A549 (cell line): ENCODE data around the gene PDZD2. TPM values are rescaled to one million over a fixed set of nuclear protein-coding genes. Genes with fewer than 3 reads are reported as not detected.

Experiments
- ATAC-seq, 2 experiments: fragments of 200-7000 bp in 1 of 2; fragments of >200 bp in 1 of 2; cut with Nextera tagmentation in 1 of 2; cut with Tn5 transposase in 1 of 2; 3 replicates each; pipeline versions ENCODE4 v1.8.0 to v1.9.1; 2018 to 2020; ENCODE audit warnings: mild to moderate bottlenecking in 1 of 2, moderate library complexity in 1 of 2
- CTCF ChIA-PET: fragments of 300-600 bp; sonication (Branson Sonifier 250); formaldehyde crosslinking; extraction: SDS; loops from one replicate; lab custom pipeline; 2021; ENCODE audit warnings: antibody characterized with exemption, inconsistent platforms; lab: Yijun Ruan, JAX
- POLR2A ChIA-PET: fragments of 350-600 bp; formaldehyde crosslinking; extraction: SDS; loops from one replicate; lab custom pipeline; 2021; ENCODE audit warnings: antibody characterized with exemption, inconsistent platforms; lab: Yijun Ruan, JAX
- DNase-seq, 2 experiments: peaks; one replicate each; pipeline versions ENCODE4 v3.0.0 to v3.0.0-alpha.2; 2011 to 2016; ENCODE audit warnings: low read depth in 1 of 2, low spot score in 1 of 2
- FAIRE-seq: peaks from 2 replicates; lab custom pipeline; 2011; peaks lifted over from hg19 to GRCh38; lab: Jason Lieb, UNC
- H3K27ac ChIP-seq, 2 experiments: fragments of >200 bp; sonication (Bioruptor Twin); formaldehyde crosslinking; 3 replicates each; pipeline ENCODE4 v1.5.1; 2016 to 2017
- H3K4me1 ChIP-seq: fragments of >200 bp; sonication (Bioruptor Twin); formaldehyde crosslinking; 3 replicates; pipeline ENCODE4 v1.6.1; 2016
- H3K4me2 ChIP-seq: fragments of >200 bp; sonication (Bioruptor Twin); formaldehyde crosslinking; 3 replicates; pipeline ENCODE4 v1.6.1; 2016
- H3K4me3 ChIP-seq: fragments of >200 bp; sonication (Bioruptor Twin); formaldehyde crosslinking; 3 replicates; pipeline ENCODE4 v1.5.1; 2016
- H3K9me3 ChIP-seq: fragments of >200 bp; sonication (Bioruptor Twin); formaldehyde crosslinking; 3 replicates; pipeline ENCODE4 v1.6.1; 2016
- CEBPB ChIP-seq, 2 experiments: fragments of >200 bp in 1 of 2; sonication (Bioruptor Twin) in 1 of 2; formaldehyde crosslinking in 1 of 2; IDR thresholded peaks; 2 replicates each; pipeline ENCODE4 v1.6.1; 2012 to 2016
- E2F6 ChIP-seq: IDR thresholded peaks from 2 replicates; pipeline ENCODE4 v1.6.1; 2012; ENCODE audit warnings: low read depth, borderline replicate concordance
- EHF ChIP-seq: fragments of 250-450 bp; sonication (Bioruptor Pico); IDR thresholded peaks from 2 replicates; pipeline ENCODE4 v1.5.0; 2020; ENCODE audit warnings: mild to moderate bottlenecking
- EHMT2 ChIP-seq: fragments of 200-600 bp; sonication (generic); IDR thresholded peaks from 2 replicates; pipeline ENCODE4 v1.6.1; 2016; ENCODE audit warnings: antibody characterized with exemption, low read depth, mild to moderate bottlenecking, moderate library complexity
- HDAC2 ChIP-seq: fragments of 200-600 bp; sonication (generic); IDR thresholded peaks from 2 replicates; pipeline ENCODE4 v1.6.1; 2016
- HES2 ChIP-seq: fragments of >200 bp; sonication (Bioruptor Twin); formaldehyde crosslinking; IDR thresholded peaks from 2 replicates; pipeline ENCODE4 v1.6.1; 2016
- HOXB13 ChIP-seq: fragments of 250-450 bp; sonication (Bioruptor Pico); IDR thresholded peaks from 2 replicates; pipeline ENCODE4 v1.5.0; 2020; ENCODE audit warnings: low read depth, mild to moderate bottlenecking, moderate library complexity
- KDM1A ChIP-seq: fragments of 200-600 bp; sonication (generic); IDR thresholded peaks from 2 replicates; pipeline ENCODE4 v1.6.1; 2016; ENCODE audit warnings: low read depth, mild to moderate bottlenecking
- KDM5A ChIP-seq: fragments of 200-600 bp; sonication (generic); IDR thresholded peaks from 2 replicates; pipeline ENCODE4 v1.6.1; 2016; ENCODE audit warnings: antibody characterized with exemption, mild to moderate bottlenecking
- MAFK ChIP-seq: fragments of 450-650 bp; IDR thresholded peaks from 2 replicates; pipeline ENCODE4 v1.6.1; 2014; ENCODE audit not compliant: partially characterized antibody
- MAZ ChIP-seq: fragments of 150-350 bp; IDR thresholded peaks from 2 replicates; pipeline ENCODE4 v1.6.1; 2014; ENCODE audit warnings: antibody characterized with exemption, low read depth, low read length, borderline replicate concordance
- MYC ChIP-seq: IDR thresholded peaks from 2 replicates; pipeline ENCODE4 v1.6.1; 2012; ENCODE audit warnings: mild to moderate bottlenecking, inconsistent platforms, low read length, improper control_type of control experiment, borderline replicate concordance
- NFE2L2 ChIP-seq: fragments of 150-350 bp; conservative IDR thresholded peaks from 2 replicates; pipeline ENCODE4 v1.6.1; 2014; ENCODE audit warnings: low read length
- PBX3 ChIP-seq: IDR thresholded peaks from 2 replicates; pipeline ENCODE4 v1.6.1; 2012
- PHF8 ChIP-seq: fragments of 200-600 bp; sonication (generic); IDR thresholded peaks from 2 replicates; pipeline ENCODE4 v1.6.1; 2016; ENCODE audit warnings: low read depth, mild to moderate bottlenecking, antibody characterized with exemption, moderate library complexity, borderline replicate concordance
- RAD21 ChIP-seq, 2 experiments: fragments of >200 bp in 1 of 2; sonication (Bioruptor Twin) in 1 of 2; formaldehyde crosslinking in 1 of 2; IDR thresholded peaks in 1 of 2; conservative IDR thresholded peaks in 1 of 2; 2 replicates in 1 of 2; 3 replicates in 1 of 2; pipeline ENCODE4 v1.6.1; 2012 to 2018; ENCODE audit warnings: inconsistent platforms in 1 of 2
- REST ChIP-seq: fragments of 200-600 bp; sonication (generic); IDR thresholded peaks from 2 replicates; pipeline ENCODE4 v1.6.1; 2016; ENCODE audit warnings: antibody characterized with exemption, mild to moderate bottlenecking, moderate library complexity
- RNF2 ChIP-seq: fragments of 200-600 bp; sonication (generic); IDR thresholded peaks from 2 replicates; pipeline ENCODE4 v1.6.1; 2016; ENCODE audit warnings: low read depth, mild to moderate bottlenecking, antibody characterized with exemption, moderate library complexity, borderline replicate concordance
- SMC3 ChIP-seq: fragments of >200 bp; sonication (Bioruptor Twin); formaldehyde crosslinking; IDR thresholded peaks from 3 replicates; pipeline ENCODE4 v1.6.1; 2018; ENCODE audit warnings: inconsistent platforms
- TFCP2L1 ChIP-seq: fragments of 250-450 bp; sonication (Bioruptor Pico); IDR thresholded peaks from 2 replicates; pipeline ENCODE4 v1.5.0; 2021; ENCODE audit warnings: mild to moderate bottlenecking
- TP53 ChIP-seq: fragments of 250-450 bp; sonication (Bioruptor Pico); IDR thresholded peaks from 2 replicates; pipeline ENCODE4 v1.5.0; 2021; ENCODE audit warnings: mild to moderate bottlenecking, moderate library complexity
- ZFP36 ChIP-seq: fragments of 450-650 bp; IDR thresholded peaks from 2 replicates; pipeline ENCODE4 v1.6.1; 2014; ENCODE audit warnings: borderline replicate concordance; ENCODE audit not compliant: partially characterized antibody
- ZNF302 ChIP-seq: fragments of 250-450 bp; sonication (Bioruptor Pico); IDR thresholded peaks from 2 replicates; pipeline ENCODE4 v1.9.0; 2021; ENCODE audit warnings: inconsistent platforms, mild to moderate bottlenecking, moderate library complexity
- WGBS: methylation state at CpG from one replicate; pipeline ENCODE4 v1.1.6; 2017; ENCODE audit errors: missing lambda C conversion rate; 5-methylcytosine and 5-hydroxymethylcytosine counted together
- polyA plus RNA-seq, 4 experiments: library from polyadenylated mRNA; depleted of rRNA in 3 of 4; stranded (reverse); fragments of >200 nt; fragmentation: RNase III in 1 of 4; extraction: RNeasy Plus Mini Kit Qiagen cat#74134 plus additional on column Dnase treatment in 1 of 4; gene quantifications; 2 replicates in 3 of 4; 3 replicates in 1 of 4; pipeline ENCODE4 v1.2.3, GENCODE V29; 2011 to 2017

Gene PDZD2
- polyA plus RNA-seq, 2 of the 4 experiments (the other 2 are of a cell fraction), result 0.06 to 0.09 TPM

- TF ChIP-seq PBX3 (no peak), RNF2 (no peak), E2F6 (no peak), KDM1A (no peak), REST (no peak), TFCP2L1 (no peak)
Measured at GRCh38 chr5:31741496-31741895, 102.6 kb downstream of the PDZD2 start (continued).

- Histone ChIP-seq H3K4me2 (no peak overlapping the region), H3K9me3 (0 out of 3 replicates have a peak, but pooled peaks cover 4% of the 10 kb centered on the region), H3K4me1 (no peaks in the 10 kb centered on the region), H3K4me3 (no peak overlapping the region), H3K27ac (no peak overlapping the region)
- peak; percentile 44 for TF ChIP-seq MAFK
- TF ChIP-seq PHF8, result no peak
- peak; percentile 71 for TF ChIP-seq NFE2L2
- FAIRE-seq (no peak), ATAC-seq (no peak), DNase-seq (no peak)
- ChIA-PET CTCF (no interaction called here), POLR2A (no interaction called here)
- 39% methylated on average over 3 of the region's 3 CpGs for WGBS
Measured at GRCh38 chr5:31743678-31744077, 104.7 kb downstream of the PDZD2 start.

GRCh38 chr5:31748458-31749172 is 109.7 kb downstream of the PDZD2 start:
- WGBS, result 29% methylated on average over 3 of the region's 3 CpGs

GRCh38 chr5:31750215-31750614 is 111.3 kb downstream of the PDZD2 start:
- H3K4me2 ChIP-seq, result no peak overlapping the region
- ATAC-seq (no peak), DNase-seq (no peak), FAIRE-seq (no peak)
- H3K4me3 ChIP-seq, result no peak overlapping the region
- 44% methylated on average over 12 of the region's 12 CpGs for WGBS
- H3K4me1 ChIP-seq, result no peaks in the 10 kb centered on the region
- no peak overlapping the region for H3K27ac ChIP-seq
- POLR2A ChIA-PET, result no interaction called here
- TF ChIP-seq PHF8 (no peak), CEBPB (IDR thresholded peaks at IDR 0.05) (no peak)
- CTCF ChIA-PET, result no interaction called here
- H3K9me3 ChIP-seq, result no peaks in the 10 kb centered on the region

More at GRCh38 chr5:31748458-31749172, 109.7 kb downstream of the PDZD2 start:
- ChIA-PET CTCF (no interaction called here), POLR2A (no interaction called here)
- H3K9me3 ChIP-seq, result no peaks in the 10 kb centered on the region
- H3K4me1 ChIP-seq, result no peaks in the 10 kb centered on the region
- no peak for TF ChIP-seq RNF2
- DNase-seq (no peak), ATAC-seq (no peak), FAIRE-seq (no peak)
- H3K4me2 ChIP-seq, result no peak overlapping the region
- no peak overlapping the region for H3K4me3 ChIP-seq
- H3K27ac ChIP-seq, result no peak overlapping the region

- Histone ChIP-seq H3K27ac (no peak overlapping the region), H3K9me3 (no peaks in the 10 kb centered on the region), H3K4me3 (no peak overlapping the region), H3K4me1 (no peaks in the 10 kb centered on the region), H3K4me2 (no peak overlapping the region)
- 27% methylated on average over 3 of the region's 3 CpGs for WGBS
- FAIRE-seq, result no peak
- DNase-seq, result no peak
- CTCF ChIA-PET, result interaction anchor here (1.2 kb wide), 1 partner anchor 34 kb away, joined by 3 read pairs; no protein-coding TSS in a partner anchor
- ATAC-seq, result no peak
- POLR2A ChIA-PET, result no interaction called here
- TF ChIP-seq KDM1A, result no peak
- TF ChIP-seq ZFP36, result no peak
- TF ChIP-seq EHMT2, result no peak
- no peak for TF ChIP-seq HES2
- no peak for TF ChIP-seq HDAC2
- no peak for TF ChIP-seq HOXB13 (CRISPR knock-in tag)
- TF ChIP-seq ZNF302 (CRISPR knock-in tag), result no peak
- no peak for TF ChIP-seq TP53
- no peak for TF ChIP-seq RNF2
- no peak for TF ChIP-seq RAD21 (conservative IDR thresholded peaks at IDR 0.05 in 1 of 2, IDR thresholded peaks at IDR 0.05 in 1 of 2)
- TF ChIP-seq KDM5A, result no peak
- TF ChIP-seq SMC3, result no peak
- TF ChIP-seq MYC, result no peak
- no peak for TF ChIP-seq EHF (CRISPR knock-in tag)
- no peak for TF ChIP-seq MAZ
Measured at GRCh38 chr5:31751610-31752009, 112.7 kb downstream of the PDZD2 start.
